Smooth muscle cell of the brain vasculature (primary cell): ENCODE measurements around the gene CALCOCO2.

Experiments
- DNase-seq: peaks from one replicate; pipeline ENCODE4 v3.0.0-alpha.2; 2012; ENCODE audit warnings: low read depth, low spot score

The CALCOCO2 gene

DNA sequence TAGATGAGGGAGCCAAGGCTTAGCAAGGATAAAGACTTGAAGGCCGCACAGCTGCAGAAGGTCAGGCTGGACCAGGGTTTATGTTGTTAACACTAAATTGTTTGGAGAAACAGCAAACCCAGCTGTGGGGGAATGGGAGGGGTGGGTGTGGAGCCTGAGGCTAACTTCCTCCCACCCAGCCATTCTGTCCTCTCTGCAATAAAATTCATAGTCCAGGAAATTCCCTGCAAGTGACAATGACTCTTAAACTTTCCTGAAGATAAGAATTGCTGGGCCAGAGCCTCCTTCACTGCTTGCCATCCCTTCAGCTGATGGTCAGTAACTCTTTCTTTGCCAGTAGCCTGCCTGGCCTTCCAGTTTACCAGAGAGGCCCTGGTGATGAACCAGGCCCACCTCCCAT, 42.4 kb downstream of the CALCOCO2 start:
- DNase-seq: no peak

DNA sequence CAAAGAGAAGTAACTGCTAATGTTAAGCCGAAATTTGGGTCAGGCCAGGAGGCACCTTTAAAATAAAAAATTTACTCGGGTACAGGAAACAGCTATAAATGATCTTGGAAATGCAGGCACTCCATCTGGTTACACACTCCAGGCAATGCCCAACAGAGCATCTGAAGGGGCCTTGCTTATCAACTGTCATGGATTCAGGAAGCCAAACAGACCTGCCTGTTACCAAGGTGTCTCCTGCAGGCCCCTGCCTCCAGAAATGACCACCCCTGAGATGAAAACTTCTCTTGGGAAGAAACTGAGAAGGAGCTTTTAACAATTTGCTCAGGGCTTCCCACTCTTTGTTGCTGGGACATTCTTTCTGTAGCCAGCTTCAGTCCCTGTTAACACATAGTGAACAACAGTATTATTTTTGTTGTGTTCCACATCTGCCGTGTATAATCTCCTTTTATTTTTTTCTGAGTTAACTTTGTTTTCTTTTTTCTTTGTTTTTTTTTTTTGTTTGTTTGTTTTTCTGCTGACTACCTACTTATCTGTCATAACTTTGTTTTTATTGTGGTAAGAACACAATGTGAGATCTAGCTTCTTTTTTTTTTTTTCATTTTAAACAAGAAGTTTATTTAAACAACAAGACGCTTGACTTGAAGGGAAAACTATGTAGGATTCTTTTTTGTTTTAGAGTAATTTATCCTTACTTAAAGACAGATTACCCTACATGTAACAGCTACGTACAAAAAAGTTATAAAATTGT, 43.0 kb downstream of the CALCOCO2 start:
- no peak for DNase-seq

GRCh38 chr17:48878920-48879898, 48.4 kb downstream of the CALCOCO2 start:
- DNase-seq: peak; percentile 40

- DNase-seq: no peak
Measured at GRCh38 chr17:48882272-48882671, 51.4 kb downstream of the CALCOCO2 start.

DNA sequence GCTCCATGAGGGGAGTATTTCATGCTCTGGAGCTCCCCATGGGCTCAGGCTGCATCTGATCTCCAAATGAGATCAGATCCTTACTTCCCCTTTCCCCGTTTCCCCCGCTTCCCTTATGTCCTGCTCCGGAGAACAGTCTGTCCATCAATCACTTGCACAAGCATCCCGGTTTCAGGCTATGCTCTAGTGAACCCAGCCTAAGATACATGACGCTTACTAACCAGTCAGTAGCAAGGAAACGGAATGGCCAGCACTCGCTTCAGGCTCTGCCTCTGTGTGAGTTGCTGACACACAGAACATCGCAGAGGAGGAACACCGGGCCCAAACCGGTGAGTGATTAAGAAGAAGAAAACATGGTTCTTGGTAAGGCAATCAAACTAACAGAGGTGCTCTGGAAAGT, 52.3 kb downstream of the CALCOCO2 start:
- DNase-seq: no peak

GRCh38 chr17:48890086-48890485, 59.3 kb downstream of the CALCOCO2 start:
- no peak for DNase-seq

- no peak for DNase-seq
Measured at GRCh38 chr17:48892940-48893645, 62.3 kb downstream of the CALCOCO2 start.

DNA sequence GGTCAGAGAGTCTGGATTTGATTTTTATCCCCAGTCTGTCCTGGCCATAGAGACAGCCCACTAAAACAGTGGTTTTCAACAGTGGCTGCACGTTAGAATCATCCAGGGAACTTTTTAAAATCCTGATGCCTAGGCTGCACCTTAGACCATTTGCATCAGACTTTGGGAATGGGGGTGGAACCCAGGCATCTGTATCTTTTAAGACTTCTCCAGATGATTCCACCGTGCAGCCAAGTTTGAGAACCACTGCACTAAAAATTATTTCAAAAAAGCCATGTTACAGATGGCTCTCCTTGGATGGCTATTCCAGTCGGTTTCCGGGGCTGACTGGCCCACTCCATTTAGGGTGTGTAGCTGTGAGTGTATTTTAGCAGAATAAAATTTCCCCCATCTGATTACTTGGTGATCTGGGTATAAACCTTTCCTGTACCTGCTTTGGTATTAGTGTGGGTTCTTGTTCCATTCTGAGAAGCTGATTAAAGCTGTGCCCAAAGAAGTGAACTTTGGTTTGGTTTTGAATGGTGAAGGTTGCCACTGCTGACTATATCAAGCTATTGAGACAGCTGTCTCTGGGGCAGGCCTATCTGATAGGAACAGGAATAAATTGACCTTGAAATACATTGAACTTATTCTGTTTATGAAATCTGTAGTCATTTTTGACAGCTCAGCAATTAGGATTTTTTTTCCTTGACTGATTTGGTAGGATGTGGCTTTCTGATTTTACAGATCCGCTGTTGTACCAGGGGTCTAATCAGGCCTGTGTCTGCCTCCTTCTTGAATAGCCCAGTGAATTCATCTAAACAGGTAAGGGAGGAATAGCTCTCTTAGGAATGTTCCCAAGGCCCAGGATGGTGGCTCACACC, 63.0 kb downstream of the CALCOCO2 start:
- DNase-seq: no peak

GRCh38 chr17:48894886-48895285, 64.1 kb downstream of the CALCOCO2 start:
- DNase-seq: no peak

DNA sequence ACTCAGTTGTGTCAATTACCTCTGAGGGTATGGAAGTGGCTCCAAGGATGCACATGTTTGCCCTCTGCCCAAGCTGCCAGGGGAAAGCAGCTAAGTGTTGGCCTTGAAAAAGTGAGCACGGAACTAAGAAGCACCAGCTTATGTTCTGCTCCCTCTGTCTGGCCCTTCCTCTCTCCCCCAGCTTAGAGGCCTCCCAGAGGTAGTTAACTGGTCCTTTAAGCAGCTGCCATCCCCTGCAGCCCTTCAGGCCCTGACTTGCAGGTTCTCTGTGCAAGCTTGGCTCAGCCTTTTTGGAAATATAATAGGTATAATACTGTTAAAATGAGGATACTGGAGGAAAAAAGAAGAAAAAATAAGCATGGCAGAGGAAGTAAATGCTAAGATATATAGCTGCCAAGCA, 70.4 kb downstream of the CALCOCO2 start:
- no peak for DNase-seq

- no peak for DNase-seq
Measured at GRCh38 chr17:48903401-48903800, 72.6 kb downstream of the CALCOCO2 start.

DNA sequence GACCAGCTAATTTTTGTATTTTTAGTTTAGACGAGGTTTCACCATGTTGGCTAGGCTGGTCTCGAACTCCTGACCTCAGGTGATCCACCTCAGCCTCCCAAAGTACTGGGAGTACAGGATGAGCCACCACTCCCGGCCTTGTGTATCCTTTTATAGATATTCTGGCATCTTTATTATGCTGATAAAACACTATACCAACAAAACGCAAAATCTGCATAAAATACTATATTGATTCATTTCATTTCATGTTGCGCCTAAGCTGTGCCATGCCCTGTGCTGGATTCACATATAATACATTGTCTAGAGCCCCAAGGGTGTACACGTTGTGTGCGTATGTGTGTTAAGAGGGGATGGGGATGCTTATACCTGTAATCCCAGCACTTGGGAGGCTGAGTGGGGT, 73.6 kb downstream of the CALCOCO2 start:
- DNase-seq: no peak

DNA sequence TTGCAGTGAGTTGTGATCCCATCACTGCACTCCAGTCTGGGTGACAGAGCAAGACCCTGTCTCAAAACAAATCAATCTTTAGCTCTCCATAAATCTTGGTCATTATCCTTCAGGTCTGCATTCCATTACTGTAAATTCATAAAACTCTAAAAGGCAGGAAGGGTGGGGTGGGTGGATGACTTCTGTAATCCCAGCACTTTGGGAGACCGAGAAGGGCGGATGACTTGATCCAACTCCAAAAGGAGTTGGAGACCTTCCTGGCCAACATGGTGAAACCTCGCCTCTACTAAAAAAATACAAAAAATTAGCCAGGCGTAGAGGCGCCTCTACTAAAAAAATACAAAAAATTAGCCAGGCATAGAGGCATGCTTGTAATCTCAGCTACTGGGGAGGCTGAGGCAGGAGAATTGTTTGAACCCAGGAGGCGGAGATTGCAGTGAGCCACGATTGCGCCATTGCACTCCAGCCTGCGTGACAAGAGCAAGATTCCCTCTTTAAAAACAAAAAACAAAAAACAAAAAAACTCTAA, 75.2 kb downstream of the CALCOCO2 start:
- DNase-seq: no peak

DNA sequence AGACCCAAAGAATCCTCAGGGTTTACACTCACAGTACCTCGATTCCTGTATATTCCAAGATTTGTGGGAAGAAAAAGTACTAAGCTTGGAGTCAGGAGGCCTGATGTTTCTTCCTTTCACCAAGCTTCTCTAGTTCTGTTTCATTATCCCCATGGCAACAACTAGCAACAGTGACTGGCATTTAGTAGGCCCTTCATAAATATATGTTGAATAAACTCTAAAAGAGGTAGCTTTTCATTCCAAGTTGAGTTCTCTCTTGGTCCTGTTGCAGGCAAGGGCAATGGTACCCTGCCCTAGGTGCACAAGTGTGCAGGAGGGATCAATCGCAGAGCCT, 76.8 kb downstream of the CALCOCO2 start:
- DNase-seq: no peak

DNA sequence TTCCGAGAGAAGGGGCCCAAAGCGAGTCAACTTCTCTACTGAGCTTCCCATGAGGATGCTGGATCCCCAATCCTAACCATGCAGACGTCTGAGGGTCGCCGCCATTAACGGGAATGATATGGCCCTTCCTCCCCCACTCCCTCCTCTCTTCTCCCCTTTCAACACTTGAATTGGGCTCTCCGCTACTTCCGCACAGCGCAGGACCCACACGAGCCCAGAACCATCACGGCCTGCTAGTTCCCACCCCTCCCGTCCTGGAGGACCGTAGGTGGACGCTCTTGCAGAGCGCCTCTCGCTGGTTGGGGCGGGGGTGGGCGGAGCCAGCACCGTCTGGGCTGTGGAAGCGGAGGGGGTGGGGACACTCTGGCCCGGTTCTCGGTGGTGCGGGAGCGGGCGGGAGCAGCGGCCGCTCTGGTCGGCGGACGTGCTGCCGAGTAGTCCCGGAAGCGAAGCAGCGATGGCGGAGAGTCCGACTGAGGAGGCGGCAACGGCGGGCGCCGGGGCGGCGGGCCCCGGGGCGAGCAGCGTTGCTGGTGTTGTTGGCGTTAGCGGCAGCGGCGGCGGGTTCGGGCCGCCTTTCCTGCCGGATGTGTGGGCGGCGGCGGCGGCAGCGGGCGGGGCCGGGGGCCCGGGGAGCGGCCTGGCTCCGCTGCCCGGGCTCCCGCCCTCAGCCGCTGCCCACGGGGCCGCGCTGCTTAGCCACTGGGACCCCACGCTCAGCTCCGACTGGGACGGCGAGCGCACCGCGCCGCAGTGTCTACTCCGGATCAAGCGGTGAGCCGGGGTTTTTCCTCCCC, 77.4 kb downstream of the CALCOCO2 start, which contains the start of gene UBE2Z:
TSS of gene UBE2Z (plus strand) at position 361 of the 797 bp plus-strand sequence. CDS start at position 458, 97 bp downstream.
- DNase-seq: peak; percentile 88

DNA sequence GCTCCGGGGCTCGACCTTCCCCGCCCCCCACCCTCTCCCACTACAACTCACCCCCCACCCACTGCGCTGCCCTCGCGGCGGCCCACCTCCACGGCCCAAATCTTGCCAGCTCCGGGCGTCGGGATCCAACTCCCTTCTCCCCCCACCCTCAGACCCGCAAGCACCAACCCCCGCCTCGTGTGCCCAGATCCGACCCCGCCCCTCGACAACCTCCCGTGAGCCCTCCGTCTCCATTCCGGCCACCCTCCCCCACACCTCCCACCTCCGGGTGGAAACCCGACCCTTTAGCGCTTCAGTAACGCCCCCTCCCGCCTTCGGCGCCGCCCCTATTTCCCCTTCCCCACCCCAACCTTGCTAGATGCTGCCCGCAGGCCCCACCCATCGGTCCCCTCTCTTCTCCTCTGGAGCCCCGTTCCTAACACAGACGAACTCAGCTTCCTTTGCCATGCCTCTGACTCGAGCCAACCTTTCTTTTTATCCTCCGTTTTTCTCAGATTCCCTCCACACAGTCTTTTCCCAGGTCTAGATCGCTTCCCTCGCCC, 78.1 kb downstream of the CALCOCO2 start:
- DNase-seq: peak; percentile 62

DNA sequence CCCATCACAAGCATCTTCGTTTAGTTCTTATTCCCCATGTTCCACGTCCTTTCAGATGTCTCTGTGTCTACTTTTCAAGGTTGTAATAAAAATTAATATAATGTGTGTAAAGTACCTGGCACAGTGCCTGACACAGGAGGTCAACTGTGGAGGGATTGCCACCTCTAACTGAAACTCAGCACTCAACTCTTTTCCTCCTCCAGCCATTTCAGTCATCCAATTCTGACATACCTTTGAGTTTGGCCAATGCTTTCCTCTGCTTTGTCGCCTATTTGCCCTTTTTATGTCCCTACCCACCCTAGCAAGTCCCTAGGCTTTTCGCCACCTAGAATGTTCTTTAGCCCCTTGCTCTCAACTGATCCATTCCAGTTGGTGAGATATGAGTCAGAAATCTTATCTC, 78.9 kb downstream of the CALCOCO2 start:
- DNase-seq: no peak

DNA sequence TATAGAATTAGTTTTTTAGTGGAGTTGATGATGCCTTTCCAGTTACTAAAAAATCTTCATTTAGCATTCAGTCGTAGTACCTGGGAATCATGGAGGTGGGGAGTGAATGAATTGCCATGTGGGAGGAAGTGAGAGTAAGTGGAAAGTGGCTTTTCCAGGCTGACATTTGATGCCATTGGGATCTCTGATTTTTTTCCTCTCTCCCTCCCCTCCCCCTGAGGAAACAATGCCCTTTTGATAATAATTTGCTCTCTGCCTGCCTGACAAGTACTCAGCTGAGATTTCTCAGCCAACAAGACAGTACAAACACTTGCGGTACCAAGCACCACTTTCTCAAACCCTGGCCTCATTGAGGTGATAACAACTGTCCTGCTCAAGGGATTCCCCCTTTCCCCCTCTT, 79.5 kb downstream of the CALCOCO2 start:
- no peak for DNase-seq

GRCh38 chr17:48912476-48912875, 81.6 kb downstream of the CALCOCO2 start:
- no peak for DNase-seq
